Measurements from ENCODE around the gene STARD7. TPM values are rescaled to one million over a fixed set of nuclear protein-coding genes. Genes with fewer than 3 reads are reported as not detected.
A peak's percentile ranks its signal among the peaks of the same experiment; 100 is the strongest.
"Not testable (repeated sequence)": the region's sequence is repeated elsewhere in the genome, so short reads cannot be mapped to it uniquely, and the experiment has no call there.

STARD7 gene, protein sequence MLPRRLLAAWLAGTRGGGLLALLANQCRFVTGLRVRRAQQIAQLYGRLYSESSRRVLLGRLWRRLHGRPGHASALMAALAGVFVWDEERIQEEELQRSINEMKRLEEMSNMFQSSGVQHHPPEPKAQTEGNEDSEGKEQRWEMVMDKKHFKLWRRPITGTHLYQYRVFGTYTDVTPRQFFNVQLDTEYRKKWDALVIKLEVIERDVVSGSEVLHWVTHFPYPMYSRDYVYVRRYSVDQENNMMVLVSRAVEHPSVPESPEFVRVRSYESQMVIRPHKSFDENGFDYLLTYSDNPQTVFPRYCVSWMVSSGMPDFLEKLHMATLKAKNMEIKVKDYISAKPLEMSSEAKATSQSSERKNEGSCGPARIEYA
- 10 to 100 TPM; 69.4 to 92.4 (median 76.8) TPM for total RNA-seq

DNA sequence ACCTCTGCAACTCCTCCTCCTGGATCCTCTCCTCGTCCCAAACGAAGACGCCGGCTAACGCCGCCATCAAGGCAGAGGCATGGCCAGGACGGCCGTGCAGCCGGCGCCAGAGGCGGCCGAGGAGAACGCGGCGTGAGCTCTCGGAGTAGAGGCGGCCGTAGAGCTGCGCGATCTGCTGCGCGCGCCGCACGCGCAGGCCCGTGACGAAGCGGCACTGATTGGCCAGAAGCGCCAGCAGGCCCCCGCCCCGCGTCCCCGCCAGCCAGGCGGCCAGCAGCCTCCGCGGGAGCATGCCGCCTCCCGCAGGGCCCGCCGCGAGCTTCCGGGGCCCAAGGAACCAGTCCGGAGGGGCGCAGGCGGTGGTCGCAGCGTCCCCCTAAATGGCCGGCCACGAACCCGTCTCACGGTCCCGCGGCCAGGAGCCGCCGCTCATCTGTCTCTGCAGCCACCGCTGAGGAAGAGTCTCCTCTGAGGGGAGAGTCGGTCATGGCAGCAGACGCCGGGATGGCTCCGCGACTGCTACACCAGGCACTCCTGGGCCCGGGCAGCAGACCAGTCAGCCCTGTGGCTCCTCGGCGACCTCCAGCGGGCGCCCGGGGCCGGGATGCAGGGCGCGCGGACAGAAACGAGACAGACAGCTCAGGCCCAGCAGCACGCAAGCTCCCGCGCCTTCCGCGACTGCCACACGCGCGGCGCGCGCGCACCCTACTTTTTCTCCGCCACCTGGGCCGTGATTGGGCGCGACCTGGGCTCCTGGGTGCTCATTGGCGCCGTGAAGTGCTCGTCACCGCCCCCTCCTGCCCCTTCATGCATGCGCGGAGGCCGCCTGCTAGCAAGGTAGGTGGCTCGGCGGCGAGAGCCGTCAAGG lies at the start of gene STARD7:
Gene STARD7, minus strand, starts transcription at position 685 of the 868 bp plus-strand sequence. Its CDS starts 393 bp downstream, at position 292.
- Histone ChIP-seq H3K27me3 (no peaks in the 10 kb centered on the region), H3K4me1 (peaks cover 57% of the 10 kb centered on the region), H3K27ac (peak within 1 kb of the TSS; percentile 98), H3K9me3 (no peaks in the 10 kb centered on the region), H3K4me3 (peak within 1 kb of the TSS; percentile 98), H3K36me3 (no peaks in the 10 kb centered on the region)
- WGBS, result 0% methylated on average over 49 of the region's 100 CpGs
- TF ChIP-seq CTCF (IDR thresholded peaks at IDR 0.05), result no peak
- TF ChIP-seq POLR2AphosphoS5 (IDR thresholded peaks at IDR 0.05), result peak; percentile 65 to 80 (median 70)
- no peak for TF ChIP-seq EP300 (IDR thresholded peaks at IDR 0.05)
- peak; percentile 6 to 87 for TF ChIP-seq POLR2A (IDR thresholded peaks at IDR 0.05)
- DNase-seq (ENCODE audit: low spot score in 2 of 2), result peak; percentile 98 to 99

GRCh38 chr2:96257744-96258143 lies 49.1 kb upstream of the STARD7 start:
- peaks cover 32% of the 10 kb centered on the region for H3K36me3 ChIP-seq
- WGBS, result 92% methylated on average over 3 of the region's 3 CpGs
- peaks cover 61% of the 10 kb centered on the region for H3K4me1 ChIP-seq

DNA sequence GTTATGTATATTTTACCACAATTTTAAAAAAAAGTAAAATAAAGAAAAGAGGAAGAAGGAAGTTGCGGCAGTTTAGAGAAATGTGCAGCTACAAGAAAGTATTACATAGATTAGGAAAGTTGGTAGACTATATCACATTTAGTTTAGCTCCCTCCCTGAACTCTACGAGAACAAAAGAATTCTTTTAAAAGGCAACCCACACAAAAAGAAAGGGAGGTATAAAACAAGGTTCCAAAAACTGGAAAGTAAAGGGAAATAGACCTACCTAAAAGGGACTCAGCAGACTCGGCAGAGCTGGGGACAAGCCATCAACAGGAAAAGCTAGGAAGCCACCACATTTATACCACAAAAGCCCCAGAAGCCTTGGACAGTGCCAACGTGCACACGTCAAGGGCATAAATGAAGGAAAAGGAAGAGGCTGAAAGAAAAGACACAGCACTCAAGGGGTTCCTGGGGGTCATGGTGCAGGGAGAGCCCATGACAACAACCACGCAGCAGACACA lies 48.0 kb upstream of the STARD7 start:
- TF ChIP-seq CTCF (IDR thresholded peaks at IDR 0.05) (no peak), EP300 (IDR thresholded peaks at IDR 0.05) (no peak), POLR2AphosphoS5 (IDR thresholded peaks at IDR 0.05) (no peak), POLR2A (IDR thresholded peaks at IDR 0.05) (no peak)
- no peaks in the 10 kb centered on the region for H3K27me3 ChIP-seq
- H3K4me1 ChIP-seq, result peaks cover 53% of the 10 kb centered on the region
- 64% methylated on average over 6 of the region's 6 CpGs for WGBS
- peaks cover 43% of the 10 kb centered on the region for H3K36me3 ChIP-seq
- no peak for DNase-seq (ENCODE audit: low spot score in 2 of 2)
- H3K27ac ChIP-seq, result no peak overlapping the region
- H3K4me3 ChIP-seq, result no peak overlapping the region
- H3K9me3 ChIP-seq, result no peaks in the 10 kb centered on the region

More at GRCh38 chr2:96257744-96258143, 49.1 kb upstream of the STARD7 start:
- H3K9me3 ChIP-seq; H3K4me3 ChIP-seq; DNase-seq (ENCODE audit: low spot score in 2 of 2); H3K27me3 ChIP-seq: not testable (repeated sequence)
- peak overlapping the region; percentile 43 for H3K27ac ChIP-seq

DNA sequence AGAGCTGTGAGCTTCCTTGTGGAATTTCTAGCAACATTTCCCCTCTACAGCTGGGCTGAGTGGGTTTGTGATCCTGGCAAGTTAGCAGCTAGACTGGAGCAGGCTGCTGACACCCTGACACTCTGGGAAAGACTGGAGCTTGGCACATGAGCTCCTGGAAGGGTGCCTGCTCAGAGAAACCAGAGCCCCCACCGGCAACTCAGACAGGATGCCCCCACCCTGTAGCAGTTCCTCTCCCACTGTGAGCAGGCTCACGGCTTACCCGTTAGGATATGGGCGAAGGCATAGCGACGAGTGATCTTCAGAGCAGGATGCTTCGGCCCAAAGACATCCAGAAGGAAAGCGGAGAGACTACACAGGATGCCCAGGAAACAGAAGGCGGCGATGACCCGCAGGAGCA lies 45.9 kb upstream of the STARD7 start:
- Histone ChIP-seq H3K9me3 (no peaks in the 10 kb centered on the region), H3K27ac (no peak overlapping the region), H3K4me1 (peaks cover 40% of the 10 kb centered on the region), H3K27me3 (no peaks in the 10 kb centered on the region), H3K36me3 (peaks cover 46% of the 10 kb centered on the region), H3K4me3 (no peak overlapping the region)
- DNase-seq (ENCODE audit: low spot score in 2 of 2), result no peak
- TF ChIP-seq EP300 (IDR thresholded peaks at IDR 0.05) (no peak), CTCF (IDR thresholded peaks at IDR 0.05) (no peak), POLR2A (IDR thresholded peaks at IDR 0.05) (no peak), POLR2AphosphoS5 (IDR thresholded peaks at IDR 0.05) (no peak)
- 73% methylated on average over 11 of the region's 11 CpGs for WGBS

DNA sequence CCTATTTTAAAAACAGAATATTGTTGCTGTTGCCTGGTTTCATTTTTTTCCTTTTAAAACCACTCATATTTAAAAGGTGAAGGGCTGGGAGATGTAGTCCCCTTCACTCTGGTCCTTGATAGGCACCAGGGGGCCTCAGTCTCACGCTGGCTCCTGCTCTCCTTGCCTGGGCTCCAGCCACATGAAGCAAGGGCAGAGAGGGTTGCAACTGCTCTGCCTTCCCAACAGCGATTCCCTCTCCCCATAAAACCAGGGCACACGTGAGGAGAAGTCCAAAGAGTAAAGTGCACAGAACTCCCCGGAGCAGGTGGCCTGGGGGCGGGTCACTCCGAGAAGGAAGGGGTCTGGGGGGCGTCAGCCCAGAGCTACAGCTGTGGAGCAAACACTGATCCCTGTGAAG lies 44.4 kb upstream of the STARD7 start:
- no peaks in the 10 kb centered on the region for H3K9me3 ChIP-seq
- no peaks in the 10 kb centered on the region for H3K27me3 ChIP-seq
- peaks cover 46% of the 10 kb centered on the region for H3K36me3 ChIP-seq
- no peak overlapping the region for H3K4me3 ChIP-seq
- peaks cover 29% of the 10 kb centered on the region for H3K4me1 ChIP-seq
- 90% methylated on average over 7 of the region's 7 CpGs for WGBS
- H3K27ac ChIP-seq, result no peak overlapping the region
- DNase-seq (ENCODE audit: low spot score in 2 of 2), result no peak
- TF ChIP-seq EP300 (IDR thresholded peaks at IDR 0.05) (no peak), POLR2AphosphoS5 (IDR thresholded peaks at IDR 0.05) (no peak), CTCF (IDR thresholded peaks at IDR 0.05) (no peak), POLR2A (IDR thresholded peaks at IDR 0.05) (no peak)
